EH (cell line): ENCODE results near the gene SPG21.

Experiments used
- DNase-seq: peaks from one replicate; pipeline ENCODE4 v3.0.0-alpha.2; 2015; ENCODE audit warnings: low read depth

The SPG21 gene

GRCh38 chr15:64938192-64938591, 51.5 kb downstream of the SPG21 start:
- no peak for DNase-seq

- no peak for DNase-seq
Measured at GRCh38 chr15:64934023-64934422, 55.7 kb downstream of the SPG21 start.

- no peak for DNase-seq
Measured at GRCh38 chr15:64931381-64931780, 58.3 kb downstream of the SPG21 start.

- DNase-seq: peak; percentile 74
Measured at GRCh38 chr15:64930778-64931371, 58.8 kb downstream of the SPG21 start.

- no peak for DNase-seq
Measured at GRCh38 chr15:64930019-64930652, 59.6 kb downstream of the SPG21 start.

GRCh38 chr15:64928626-64929220, 61.0 kb downstream of the SPG21 start:
- DNase-seq: no peak

- DNase-seq: no peak
Measured at GRCh38 chr15:64926661-64927060, 63.1 kb downstream of the SPG21 start.

- DNase-seq: no peak
Measured at GRCh38 chr15:64925335-64926330, 64.1 kb downstream of the SPG21 start.

- DNase-seq: no peak
Measured at GRCh38 chr15:64923546-64923945, 66.2 kb downstream of the SPG21 start.

GRCh38 chr15:64921711-64922110, 68.0 kb downstream of the SPG21 start:
- DNase-seq: peak; percentile 12

- no peak for DNase-seq
Measured at GRCh38 chr15:64919721-64920120, 70.0 kb downstream of the SPG21 start.

- DNase-seq: no peak
Measured at GRCh38 chr15:64917211-64917610, 72.5 kb downstream of the SPG21 start.

- DNase-seq: no peak
Measured at GRCh38 chr15:64916365-64916764, 73.3 kb downstream of the SPG21 start.

- no peak for DNase-seq
Measured at GRCh38 chr15:64915518-64916227, 74.0 kb downstream of the SPG21 start.
